Measurements from ENCODE around the gene ZNF394. TPM values are rescaled to one million over a fixed set of nuclear protein-coding genes. Genes with fewer than 3 reads are reported as not detected.

ZNF394 gene
- total and polyA plus RNA-seq, 2 donors (not counting 1 experiment from before 2014, with no cell fraction given): 50.5 to 80.7 TPM

DNA sequence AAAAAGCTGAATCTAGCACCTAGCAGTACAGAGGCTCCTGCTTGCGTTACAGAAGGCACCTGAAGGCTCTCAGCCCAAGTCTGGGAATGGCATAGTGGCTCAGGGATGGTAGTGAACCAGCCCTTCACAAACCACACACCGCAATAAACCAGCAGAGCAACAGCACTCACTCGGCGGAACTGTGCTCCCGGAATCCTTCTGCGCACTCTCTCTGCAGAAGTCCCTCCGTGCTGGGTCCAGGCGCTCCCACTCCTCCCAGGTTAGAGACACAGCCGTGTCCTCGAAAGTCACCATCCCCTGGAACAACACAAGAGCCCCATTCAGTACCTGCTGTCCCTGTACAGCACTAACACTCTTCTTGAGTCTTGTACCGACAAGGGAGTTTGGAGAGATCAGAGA is 1.5 kb downstream of the ZNF394 start:
- no peak overlapping the region for H2AFZ ChIP-seq (ENCODE audit: insufficient read depth, low read depth, low read length, poor library complexity, severe bottlenecking)
- WGBS (ENCODE audit: insufficient coverage): 76% methylated on average over 6 of the region's 11 CpGs
- peak overlapping the region; percentile 22 to 100 (median 91) for H3K4me3 ChIP-seq (ENCODE audit: control extremely low read depth in 1 of 5, extremely low read depth in 1 of 5, insufficient read depth in 1 of 5, low read depth in 2 of 5, low read length in 4 of 5)
- H3K9me3 ChIP-seq (ENCODE audit: control extremely low read depth in 1 of 3, control insufficient read depth in 2 of 3, insufficient read depth in 1 of 3, low read length in 2 of 3): peaks cover 0 to 21% (median 10%) of the 10 kb centered on the region in 3 donors
- H3K79me2 ChIP-seq (ENCODE audit: control insufficient read depth, insufficient read depth, low read length): peaks cover 68% of the 10 kb centered on the region
- POLR2A ChIA-PET: interaction anchor here (0.9 kb wide), 1 partner anchor 61 kb away, joined by 4 read pairs; no protein-coding TSS in a partner anchor
- peak overlapping the region; percentile 74 for H3K27ac Mint-ChIP-seq
- H3K9ac ChIP-seq (ENCODE audit: low read length): peak overlapping the region; percentile 96
- CTCF ChIA-PET: interaction anchor here (0.8 kb wide), 1 partner anchor 53 kb away, joined by 3 read pairs; the partner anchor contains the start of gene FAM200A
- peaks cover 3 to 36% of the 10 kb centered on the region in 2 experiments for H3K36me3 ChIP-seq (replicated peaks in 1 of 2; ENCODE audit: control extremely low read depth in 1 of 2, control insufficient read depth in 1 of 2, extremely low read depth in 1 of 2, insufficient read depth in 2 of 2, low read length in 1 of 2)
- H4K20me1 ChIP-seq (ENCODE audit: control insufficient read depth, insufficient read depth, low read length, poor library complexity, severe bottlenecking): peaks cover 44% of the 10 kb centered on the region
- intact Hi-C loops (cut with micrococcal nuclease): no loop called here
- DNase-seq (no peak), ATAC-seq (ENCODE audit: low read depth) (no peak)
- peaks cover 36% of the 10 kb centered on the region for H3K4me1 Mint-ChIP-seq
- H3K27ac ChIP-seq (ENCODE audit: low read length in 2 of 2): peak overlapping the region in 1 of 2 donors; percentile 99
- H3K4me3 Mint-ChIP-seq: peak overlapping the region; percentile 92
- TF ChIP-seq EZH2 (IDR thresholded peaks at IDR 0.05; ENCODE audit: borderline replicate concordance, insufficient read depth, low read depth, low read length, poor library complexity, severe bottlenecking): no peak
- TF ChIP-seq, protein P1, sequence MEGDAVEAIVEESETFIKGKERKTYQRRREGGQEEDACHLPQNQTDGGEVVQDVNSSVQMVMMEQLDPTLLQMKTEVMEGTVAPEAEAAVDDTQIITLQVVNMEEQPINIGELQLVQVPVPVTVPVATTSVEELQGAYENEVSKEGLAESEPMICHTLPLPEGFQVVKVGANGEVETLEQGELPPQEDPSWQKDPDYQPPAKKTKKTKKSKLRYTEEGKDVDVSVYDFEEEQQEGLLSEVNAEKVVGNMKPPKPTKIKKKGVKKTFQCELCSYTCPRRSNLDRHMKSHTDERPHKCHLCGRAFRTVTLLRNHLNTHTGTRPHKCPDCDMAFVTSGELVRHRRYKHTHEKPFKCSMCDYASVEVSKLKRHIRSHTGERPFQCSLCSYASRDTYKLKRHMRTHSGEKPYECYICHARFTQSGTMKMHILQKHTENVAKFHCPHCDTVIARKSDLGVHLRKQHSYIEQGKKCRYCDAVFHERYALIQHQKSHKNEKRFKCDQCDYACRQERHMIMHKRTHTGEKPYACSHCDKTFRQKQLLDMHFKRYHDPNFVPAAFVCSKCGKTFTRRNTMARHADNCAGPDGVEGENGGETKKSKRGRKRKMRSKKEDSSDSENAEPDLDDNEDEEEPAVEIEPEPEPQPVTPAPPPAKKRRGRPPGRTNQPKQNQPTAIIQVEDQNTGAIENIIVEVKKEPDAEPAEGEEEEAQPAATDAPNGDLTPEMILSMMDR (IDR thresholded peaks at IDR 0.05): no peak
- peaks cover 22 to 25% of the 10 kb centered on the region in 2 donors for H3K4me1 ChIP-seq (ENCODE audit: control insufficient read depth in 2 of 2, insufficient read depth in 2 of 2, low read length in 2 of 2)
- H3K27me3 Mint-ChIP-seq: no peaks in the 10 kb centered on the region
- peak overlapping the region; percentile 86 for H3K4me2 ChIP-seq (replicated peaks; ENCODE audit: low read depth, low read length, poor library complexity, severe bottlenecking)
- H3K9me3 Mint-ChIP-seq (ENCODE audit: insufficient read depth): peaks cover 4% of the 10 kb centered on the region
- H3K27me3 ChIP-seq (replicated peaks in 1 of 4; ENCODE audit: control extremely low read depth in 1 of 4, control insufficient read depth in 3 of 4, insufficient read depth in 4 of 4, low read length in 3 of 4): no peaks in the 10 kb centered on the region

DNA sequence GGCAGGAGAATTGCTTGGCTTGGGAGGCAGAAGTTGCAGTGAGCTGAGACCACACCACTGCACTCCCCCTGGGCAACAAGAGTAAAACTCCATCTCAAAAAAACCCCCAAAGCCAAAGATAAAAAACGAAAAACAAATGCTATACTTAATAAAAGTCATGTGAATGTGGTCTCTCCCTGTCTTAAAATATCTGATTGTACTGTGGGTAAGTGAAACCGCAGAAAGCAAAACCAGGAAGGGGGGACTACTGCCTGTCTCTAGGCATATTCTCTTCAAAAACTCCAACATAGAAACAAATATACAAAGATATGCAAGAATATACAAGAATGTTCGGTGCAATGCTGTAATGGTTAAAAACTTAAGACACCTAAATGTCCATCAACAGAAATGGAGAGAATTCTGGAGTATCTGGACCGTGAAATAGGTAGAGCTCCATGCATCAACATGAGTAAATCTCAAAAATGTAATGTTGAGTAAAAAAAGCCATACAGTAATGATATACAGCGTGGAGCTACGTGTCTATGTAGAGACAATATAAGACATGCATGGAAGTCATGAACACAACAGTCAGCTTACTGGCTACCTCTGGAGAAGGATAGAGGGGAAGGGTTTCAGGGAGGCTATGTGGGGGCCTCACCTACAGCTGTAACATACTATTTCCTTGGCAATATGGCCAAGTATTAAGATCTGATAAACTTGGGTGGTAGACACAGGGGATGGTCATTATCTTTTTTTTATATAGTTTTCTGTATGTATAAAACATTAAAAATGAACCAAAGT is 2.1 kb downstream of the ZNF394 start:
- H3K4me2 ChIP-seq (replicated peaks; ENCODE audit: low read depth, low read length, poor library complexity, severe bottlenecking): peak overlapping the region; percentile 86
- H3K4me3 ChIP-seq (ENCODE audit: control extremely low read depth in 1 of 5, extremely low read depth in 1 of 5, insufficient read depth in 1 of 5, low read depth in 2 of 5, low read length in 4 of 5): peak overlapping the region in 4 of 5 experiments; percentile 22 to 100 (median 92)
- H4K20me1 ChIP-seq (ENCODE audit: control insufficient read depth, insufficient read depth, low read length, poor library complexity, severe bottlenecking): peaks cover 48% of the 10 kb centered on the region
- no CpG with 5 or more reads among the region's 6 CpGs for WGBS (ENCODE audit: insufficient coverage)
- peak overlapping the region; percentile 72 for H3K27ac Mint-ChIP-seq
- DNase-seq (no peak), ATAC-seq (ENCODE audit: low read depth) (no peak)
- peaks cover 0 to 27% (median 12%) of the 10 kb centered on the region in 3 donors for H3K9me3 ChIP-seq (ENCODE audit: control extremely low read depth in 1 of 3, control insufficient read depth in 2 of 3, insufficient read depth in 1 of 3, low read length in 2 of 3)
- peaks cover 72% of the 10 kb centered on the region for H3K79me2 ChIP-seq (ENCODE audit: control insufficient read depth, insufficient read depth, low read length)
- H3K4me1 Mint-ChIP-seq: peaks cover 33% of the 10 kb centered on the region
- peak overlapping the region; percentile 92 for H3K4me3 Mint-ChIP-seq
- H3K36me3 ChIP-seq (replicated peaks in 1 of 2; ENCODE audit: control extremely low read depth in 1 of 2, control insufficient read depth in 1 of 2, extremely low read depth in 1 of 2, insufficient read depth in 2 of 2, low read length in 1 of 2): peaks cover 3 to 41% of the 10 kb centered on the region in 2 experiments
- CTCF ChIA-PET: interaction anchor here (0.8 kb wide), 1 partner anchor 54 kb away, joined by 3 read pairs; the partner anchor contains the start of gene FAM200A
- POLR2A ChIA-PET: interaction anchor here (0.9 kb wide), 1 partner anchor 62 kb away, joined by 4 read pairs; no protein-coding TSS in a partner anchor
- H3K9ac ChIP-seq (ENCODE audit: low read length): peak overlapping the region; percentile 96
- no peak overlapping the region for H2AFZ ChIP-seq (ENCODE audit: insufficient read depth, low read depth, low read length, poor library complexity, severe bottlenecking)
- intact Hi-C loops (cut with micrococcal nuclease): no loop called here
- H3K9me3 Mint-ChIP-seq (ENCODE audit: insufficient read depth): peaks cover 6% of the 10 kb centered on the region
- H3K27me3 ChIP-seq (replicated peaks in 1 of 4; ENCODE audit: control extremely low read depth in 1 of 4, control insufficient read depth in 3 of 4, insufficient read depth in 4 of 4, low read length in 3 of 4): no peaks in the 10 kb centered on the region
- peak overlapping the region in 1 of 2 donors; percentile 46 for H3K27ac ChIP-seq (ENCODE audit: low read length in 2 of 2)
- TF ChIP-seq, protein P1 (IDR thresholded peaks at IDR 0.05): no peak
- TF ChIP-seq EZH2 (IDR thresholded peaks at IDR 0.05; ENCODE audit: borderline replicate concordance, insufficient read depth, low read depth, low read length, poor library complexity, severe bottlenecking): no peak
- H3K4me1 ChIP-seq (ENCODE audit: control insufficient read depth in 2 of 2, insufficient read depth in 2 of 2, low read length in 2 of 2): peaks cover 22 to 25% of the 10 kb centered on the region in 2 donors
- H3K27me3 Mint-ChIP-seq: no peaks in the 10 kb centered on the region
